Esophagus squamous epithelium (tissue), 5 donors: ENCODE data around the gene MYOM3. TPM values are rescaled to one million over a fixed set of nuclear protein-coding genes. Genes with fewer than 3 reads are reported as not detected.
A peak's percentile ranks its signal among the peaks of the same experiment; 100 is the strongest.

ENCODE experiments used
- DNase-seq: peaks from one replicate; lab custom pipeline; 2025; lab: John Stamatoyannopoulos, UW
- H3K27ac ChIP-seq, 4 donors: fragments of 200-600 bp; sonication (generic); one replicate each; pipeline ENCODE4 v1.5.1; 2016 to 2019; ENCODE audit warnings: mild to moderate bottlenecking in 1 of 4
- H3K27me3 ChIP-seq, 4 donors: fragments of 200-600 bp; sonication (generic); 1 replicate in 3 of 4; 2 replicates in 1 of 4; pipeline versions ENCODE4 v1.5.1 to v1.6.0; 2017 to 2021; ENCODE audit warnings: antibody characterized with exemption in 1 of 4
- H3K36me3 ChIP-seq, 3 donors: fragments of 200-600 bp; sonication (generic); one replicate each; pipeline ENCODE4 v1.5.1; 2016 to 2019
- H3K4me1 ChIP-seq, 3 donors: fragments of 200-600 bp; sonication (generic); one replicate each; pipeline ENCODE4 v1.5.1; 2017 to 2019
- H3K4me3 ChIP-seq, 4 donors: fragments of 200-600 bp; sonication (generic); 1 replicate in 3 of 4; 2 replicates in 1 of 4; pipeline ENCODE4 v1.5.1; 2016 to 2019; ENCODE audit warnings: mild to moderate bottlenecking in 2 of 4, moderate library complexity in 1 of 4
- H3K9me3 ChIP-seq, 3 donors: fragments of 200-600 bp; sonication (generic); one replicate each; pipeline ENCODE4 v1.5.1; 2016 to 2019
- CTCF ChIP-seq, 6 experiments: fragments of 450-650 bp in 4 of 6; fragments of 200-600 bp in 2 of 6; sonication (generic) in 2 of 6; IDR thresholded peaks; one replicate each; pipeline ENCODE4 v1.5.1; 2016 to 2019; ENCODE audit warnings: antibody characterized with exemption in 6 of 6, mild to moderate bottlenecking in 4 of 6, moderate library complexity in 4 of 6
- POLR2A ChIP-seq, 4 donors: fragments of 450-650 bp; IDR thresholded peaks; one replicate each; pipeline ENCODE4 v1.6.1; 2017; ENCODE audit warnings: antibody characterized with exemption in 4 of 4, mild to moderate bottlenecking in 4 of 4, moderate library complexity in 3 of 4
- WGBS, 2 donors: methylation state at CpG; one replicate each; pipeline ENCODE4 v1.1.5; 2018; 5-methylcytosine and 5-hydroxymethylcytosine counted together
- intact Hi-C: fragments of 100-400 bp; cut with DNase I; formaldehyde crosslinking; loops from one replicate; pipeline ENCODE4 v1.15.0; 2022
- total RNA-seq, 4 donors: library from RNA; depleted of rRNA; stranded (reverse); fragments of >200 nt; gene quantifications; one replicate each; pipeline ENCODE4 v1.1.0, GENCODE V29; 2016
- donor health status: DM: yes; HTN: yes; CAD: no.

The MYOM3 gene
- total RNA-seq, 4 donors from 2014 or later: 0.30 to 1.1 (median 0.56) TPM

GRCh38 chr1:24071941-24072340, 40.0 kb downstream of the MYOM3 start:
- H3K27me3 ChIP-seq: peaks cover 0 to 3% (median 0%) of the 10 kb centered on the region in 4 donors
- no peaks in the 10 kb centered on the region for H3K9me3 ChIP-seq
- H3K36me3 ChIP-seq: no peaks in the 10 kb centered on the region
- H3K4me3 ChIP-seq: no peak overlapping the region
- TF ChIP-seq POLR2A (IDR thresholded peaks at IDR 0.05) (no peak), CTCF (IDR thresholded peaks at IDR 0.05) (no peak)
- no peak overlapping the region for H3K27ac ChIP-seq
- DNase-seq: no peak
- intact Hi-C loops: loop anchor here (10.0 kb wide), 1 partner anchor 93 kb away; no protein-coding TSS in a partner anchor
- peaks cover 0 to 17% (median 8%) of the 10 kb centered on the region in 3 donors for H3K4me1 ChIP-seq
- WGBS, 2 donors: 76 to 95% methylated on average over 3 to 7 of the region's 7 CpGs

GRCh38 chr1:24070821-24071393, 41.0 kb downstream of the MYOM3 start:
- Histone ChIP-seq H3K4me1 (peaks cover 0 to 17% (median 8%) of the 10 kb centered on the region in 3 donors), H3K9me3 (no peaks in the 10 kb centered on the region), H3K27me3 (peaks cover 0 to 3% (median 0%) of the 10 kb centered on the region in 4 donors), H3K36me3 (no peaks in the 10 kb centered on the region), H3K27ac (no peak overlapping the region), H3K4me3 (peak overlapping the region in 1 of 4 donors; percentile 7)
- TF ChIP-seq POLR2A (IDR thresholded peaks at IDR 0.05) (no peak), CTCF (IDR thresholded peaks at IDR 0.05) (peak; percentile 84 to 95 (median 90))
- intact Hi-C loops: loop anchor here (10.0 kb wide), 1 partner anchor 94 kb away; no protein-coding TSS in a partner anchor
- no peak for DNase-seq
- WGBS, 2 donors: 4 to 22% methylated on average over 8 to 9 of the region's 15 CpGs

GRCh38 chr1:24069817-24070216, 42.1 kb downstream of the MYOM3 start:
- Histone ChIP-seq H3K4me3 (no peak overlapping the region), H3K27me3 (peaks cover 0 to 3% (median 0%) of the 10 kb centered on the region in 4 donors), H3K4me1 (peaks cover 0 to 17% (median 8%) of the 10 kb centered on the region in 3 donors), H3K36me3 (no peaks in the 10 kb centered on the region), H3K27ac (no peak overlapping the region), H3K9me3 (no peaks in the 10 kb centered on the region)
- TF ChIP-seq CTCF (IDR thresholded peaks at IDR 0.05): no peak
- TF ChIP-seq POLR2A (IDR thresholded peaks at IDR 0.05): no peak
- DNase-seq: no peak
- WGBS, 2 donors: 45 to 51% methylated on average over 7 of the region's 7 CpGs
- intact Hi-C loops: loop anchor here (10.0 kb wide), 1 partner anchor 95 kb away; no protein-coding TSS in a partner anchor

GRCh38 chr1:24067978-24068377, 44.0 kb downstream of the MYOM3 start:
- peaks cover 0 to 3% (median 0%) of the 10 kb centered on the region in 4 donors for H3K27me3 ChIP-seq
- H3K4me3 ChIP-seq: no peak overlapping the region
- intact Hi-C loops: no loop called here
- no peak overlapping the region for H3K27ac ChIP-seq
- H3K9me3 ChIP-seq: peaks cover 0 to under 1% (median 0%) of the 10 kb centered on the region in 3 donors
- H3K4me1 ChIP-seq: peaks cover 0 to 17% (median 8%) of the 10 kb centered on the region in 3 donors
- no peak for TF ChIP-seq CTCF (IDR thresholded peaks at IDR 0.05)
- no peak for TF ChIP-seq POLR2A (IDR thresholded peaks at IDR 0.05)
- DNase-seq: no peak
- no peaks in the 10 kb centered on the region for H3K36me3 ChIP-seq
- 71% methylated on average over 9 of the region's 12 CpGs; no CpG with 5 or more reads in 1 of the 2 donors for WGBS, 2 donors

- intact Hi-C loops: no loop called here
Observed at GRCh38 chr1:24065304-24065703, 46.6 kb downstream of the MYOM3 start.

More at GRCh38 chr1:24065304-24065703, 46.6 kb downstream of the MYOM3 start:
- H3K4me1 ChIP-seq: peaks cover 0 to 6% (median 0%) of the 10 kb centered on the region in 3 donors
- TF ChIP-seq CTCF (IDR thresholded peaks at IDR 0.05) (no peak), POLR2A (IDR thresholded peaks at IDR 0.05) (no peak)
- H3K36me3 ChIP-seq: no peaks in the 10 kb centered on the region
- peaks cover 0 to 9% (median 5%) of the 10 kb centered on the region in 3 donors for H3K9me3 ChIP-seq
- no peak overlapping the region for H3K4me3 ChIP-seq
- H3K27ac ChIP-seq: no peak overlapping the region
- peaks cover 0 to 3% (median 0%) of the 10 kb centered on the region in 4 donors for H3K27me3 ChIP-seq
- 69 to 78% methylated on average over 6 to 7 of the region's 7 CpGs for WGBS, 2 donors
- DNase-seq: no peak
